CD14-positive monocyte (primary cell): ENCODE data around the gene PI4K2A. TPM values are rescaled to one million over a fixed set of nuclear protein-coding genes. Genes with fewer than 3 reads are reported as not detected.

ENCODE experiments used
- DNase-seq, 3 donors: peaks; one replicate each; pipeline ENCODE4 v3.0.0-alpha.2; 2011 to 2022
- H2AFZ ChIP-seq: 2 replicates; pipeline ENCODE4 v1.6.0; 2012; ENCODE audit warnings: mild to moderate bottlenecking, low read depth, low read length, inconsistent platforms; ENCODE audit not compliant: insufficient read depth, poor library complexity, severe bottlenecking
- H3K27ac ChIP-seq, 2 donors: 1 replicate in 1 of 2; 2 replicates in 1 of 2; pipeline ENCODE4 v1.5.1; 2012 to 2013; ENCODE audit warnings: low read length in 2 of 2, control low read depth in 1 of 2, inconsistent platforms in 1 of 2, low read depth in 1 of 2, mild to moderate bottlenecking in 1 of 2
- H3K27me3 ChIP-seq, 2 donors: one replicate each; pipeline versions ENCODE4 v1.6.0 to v1.6.1; 2011 to 2013; ENCODE audit warnings: low read length in 2 of 2; ENCODE audit not compliant: control insufficient read depth in 2 of 2, insufficient read depth in 2 of 2
- H3K36me3 ChIP-seq, 2 donors: replicated peaks in 1 of 2; 1 replicate in 1 of 2; 2 replicates in 1 of 2; pipeline versions ENCODE4 v1.5.1 to v1.6.1; 2012 to 2013; ENCODE audit warnings: low read length in 2 of 2, control low read depth in 1 of 2, inconsistent platforms in 1 of 2, mild to moderate bottlenecking in 1 of 2; ENCODE audit not compliant: insufficient read depth in 2 of 2, control insufficient read depth in 1 of 2
- H3K4me1 ChIP-seq, 2 donors: 1 replicate in 1 of 2; 2 replicates in 1 of 2; pipeline versions ENCODE4 v1.5.1 to v1.6.1; 2012 to 2013; ENCODE audit warnings: low read length in 2 of 2, control low read depth in 1 of 2, inconsistent platforms in 1 of 2, mild to moderate bottlenecking in 1 of 2, moderate library complexity in 1 of 2; ENCODE audit not compliant: insufficient read depth in 2 of 2, control insufficient read depth in 1 of 2
- H3K4me2 ChIP-seq: replicated peaks from 2 replicates; pipeline ENCODE3; 2012; ENCODE audit warnings: low read length, moderate library complexity, mild to moderate bottlenecking; ENCODE audit not compliant: poor library complexity, severe bottlenecking; ENCODE audit errors: extremely low read depth
- H3K4me3 ChIP-seq, 3 experiments: fragments of 200-600 bp in 1 of 3; sonication (generic) in 1 of 3; replicated peaks in 1 of 3; 1 replicate in 2 of 3; 2 replicates in 1 of 3; pipeline ENCODE4 v1.5.1; 2011 to 2013; ENCODE audit warnings: low read length in 3 of 3, mild to moderate bottlenecking in 3 of 3, control low read depth in 2 of 3, low read depth in 2 of 3, inconsistent platforms in 1 of 3, moderate library complexity in 1 of 3
- H3K79me2 ChIP-seq: 2 replicates; pipeline ENCODE4 v1.6.0; 2012; ENCODE audit warnings: mild to moderate bottlenecking, control low read depth, inconsistent platforms, low read length, moderate library complexity; ENCODE audit not compliant: insufficient read depth
- H3K9ac ChIP-seq: 2 replicates; pipeline ENCODE4 v1.6.0; 2017; ENCODE audit warnings: low read length, mild to moderate bottlenecking; ENCODE audit not compliant: insufficient read depth, poor library complexity, severe bottlenecking
- H3K9me3 ChIP-seq, 2 donors: replicated peaks in 1 of 2; 1 replicate in 1 of 2; 2 replicates in 1 of 2; pipeline versions ENCODE4 v1.5.1 to v1.6.1; 2012 to 2013; ENCODE audit warnings: low read length in 2 of 2, control low read depth in 1 of 2; ENCODE audit not compliant: control insufficient read depth in 1 of 2, insufficient read depth in 1 of 2
- H4K20me1 ChIP-seq: 2 replicates; pipeline ENCODE4 v1.6.0; 2012; ENCODE audit warnings: mild to moderate bottlenecking, low read length, control low read depth, moderate library complexity; ENCODE audit not compliant: insufficient read depth
- H3K27ac Mint-ChIP-seq, 7 donors: one replicate each; pipeline ENCODE4 v1.8.0; 2020; ENCODE audit warnings: mild to moderate bottlenecking in 7 of 7, mixed read lengths in 7 of 7, moderate library complexity in 6 of 7, inconsistent platforms in 2 of 7
- H3K27me3 Mint-ChIP-seq, 3 donors: one replicate each; pipeline ENCODE4 v1.8.0; 2021 to 2022; ENCODE audit warnings: low read depth in 3 of 3, mild to moderate bottlenecking in 3 of 3, mixed read lengths in 3 of 3, moderate library complexity in 3 of 3, inconsistent platforms in 1 of 3
- H3K36me3 Mint-ChIP-seq, 2 donors: one replicate each; pipeline ENCODE4 v1.8.0; 2020; ENCODE audit warnings: mixed read lengths in 2 of 2, inconsistent platforms in 1 of 2, mild to moderate bottlenecking in 1 of 2
- H3K4me1 Mint-ChIP-seq: one replicate; pipeline ENCODE4 v1.8.0; 2020; ENCODE audit warnings: mild to moderate bottlenecking, mixed read lengths
- H3K4me3 Mint-ChIP-seq, 2 donors: one replicate each; pipeline ENCODE4 v1.8.0; 2020; ENCODE audit warnings: mild to moderate bottlenecking in 2 of 2, mixed read lengths in 2 of 2, moderate library complexity in 1 of 2
- H3K9me3 Mint-ChIP-seq, 7 donors: one replicate each; pipeline ENCODE4 v1.8.0; 2020 to 2022; ENCODE audit warnings: mixed read lengths in 7 of 7, mild to moderate bottlenecking in 6 of 7, moderate library complexity in 6 of 7, inconsistent platforms in 2 of 7
- CTCF ChIP-seq: fragments of 200-600 bp; IDR thresholded peaks from one replicate; pipeline ENCODE4 v1.8.0; 2022; ENCODE audit warnings: antibody characterized with exemption, mild to moderate bottlenecking
- WGBS: methylation state at CpG from one replicate; pipeline ENCODE4 v1.1.5; 2013; ENCODE audit warnings: missing lambda C conversion rate; ENCODE audit not compliant: insufficient coverage; 5-methylcytosine and 5-hydroxymethylcytosine counted together
- intact Hi-C, 2 donors: fragments of 100-400 bp; cut with micrococcal nuclease; formaldehyde crosslinking; loops; one replicate each; pipeline versions ENCODE4 v1.15.0 to v1.15.1; 2023
- polyA plus RNA-seq, 3 donors: library from polyadenylated mRNA; depleted of rRNA in 1 of 3; unstranded in 2 of 3; stranded (reverse) in 1 of 3; fragments of 300-500 nt in 2 of 3; fragments of >200 nt in 1 of 3; fragmentation: Illumina TruSeq in 2 of 3; gene quantifications; 1 replicate in 2 of 3; 2 replicates in 1 of 3; pipeline ENCODE4 v1.2.3, GENCODE V29; 2012 to 2021

PI4K2A gene
- polyA plus RNA-seq, 3 donors: 5.8 to 16.4 (median 6.7) TPM

- peaks cover 14 to 25% of the 10 kb centered on the region in 2 donors for H3K4me1 ChIP-seq
- 21% methylated on average over 3 of the region's 5 CpGs for WGBS
- no peaks in the 10 kb centered on the region for H3K27me3 ChIP-seq
- H3K4me2 ChIP-seq: no peak overlapping the region
- Mint-ChIP-seq H3K36me3 (peaks cover 73 to 75% of the 10 kb centered on the region in 2 donors), H3K27me3 (peaks cover 0 to 1% (median 0%) of the 10 kb centered on the region in 3 donors), H3K4me3 (no peak overlapping the region), H3K27ac (peak overlapping the region in 3 of 7 donors; percentile 18 to 74 (median 64)), H3K9me3 (no peaks in the 10 kb centered on the region), H3K4me1 (peaks cover 24% of the 10 kb centered on the region)
- intact Hi-C loops: no loop called here
- no peaks in the 10 kb centered on the region for H3K9me3 ChIP-seq
- TF ChIP-seq CTCF: no peak
- peaks cover 31 to 81% of the 10 kb centered on the region in 2 donors for H3K36me3 ChIP-seq
- no peaks in the 10 kb centered on the region for H3K79me2 ChIP-seq
- no peak overlapping the region for H3K9ac ChIP-seq
- H3K27ac ChIP-seq: peak overlapping the region in 1 of 2 donors; percentile 33
- H4K20me1 ChIP-seq: no peaks in the 10 kb centered on the region
- no peak overlapping the region for H3K4me3 ChIP-seq
- no peak for DNase-seq
- no peak overlapping the region for H2AFZ ChIP-seq
Observed at GRCh38 chr10:97656777-97657176, 16.3 kb downstream of the PI4K2A start.

- H3K4me3 ChIP-seq: no peak overlapping the region
- H3K27me3 ChIP-seq: no peaks in the 10 kb centered on the region
- no peak overlapping the region for H3K27ac ChIP-seq
- H3K9ac ChIP-seq: no peak overlapping the region
- peaks cover 0 to under 1% (median 0%) of the 10 kb centered on the region in 3 donors for H3K27me3 Mint-ChIP-seq
- no peaks in the 10 kb centered on the region for H3K9me3 ChIP-seq
- H3K4me1 ChIP-seq: peaks cover 0 to 5% of the 10 kb centered on the region in 2 donors
- no peak overlapping the region for H3K4me2 ChIP-seq
- H2AFZ ChIP-seq: no peak overlapping the region
- DNase-seq: no peak
- no peak overlapping the region for H3K4me3 Mint-ChIP-seq
- intact Hi-C loops: no loop called here
- peaks cover 4% of the 10 kb centered on the region for H3K4me1 Mint-ChIP-seq
- peaks cover 49 to 81% of the 10 kb centered on the region in 2 donors for H3K36me3 ChIP-seq
- no peaks in the 10 kb centered on the region for H3K79me2 ChIP-seq
- H4K20me1 ChIP-seq: no peaks in the 10 kb centered on the region
- H3K36me3 Mint-ChIP-seq: peaks cover 77 to 82% of the 10 kb centered on the region in 2 donors
- no peak overlapping the region for H3K27ac Mint-ChIP-seq
- TF ChIP-seq CTCF: no peak
- no CpG with 5 or more reads among the region's 1 CpG for WGBS
- no peaks in the 10 kb centered on the region for H3K9me3 Mint-ChIP-seq
Observed at GRCh38 chr10:97659589-97659988, 19.1 kb downstream of the PI4K2A start.
